VCaP (cell line): ENCODE measurements around the gene CNEP1R1.

Source experiments
- H3K27ac ChIP-seq: fragments of 450-650 bp; 2 replicates; pipeline ENCODE4 v1.5.1; 2017
- CTCF ChIP-seq: fragments of 450-650 bp; conservative IDR thresholded peaks from 2 replicates; pipeline ENCODE4 v1.5.1; 2017; ENCODE audit warnings: mild to moderate bottlenecking, moderate library complexity

CNEP1R1 gene

GRCh38 chr16:50024684-50025536 lies at the start of gene CNEP1R1:
Gene CNEP1R1 (plus strand): TSS chr16:50025225. CDS start chr16:50025316, 91 bp downstream.
- TF ChIP-seq CTCF, result peak; percentile 97
- H3K27ac ChIP-seq, result peak within 1 kb of the TSS; percentile 71

- no peak overlapping the region for H3K27ac ChIP-seq
Measured at GRCh38 chr16:49977427-49977826, 47.6 kb upstream of the CNEP1R1 start.

DNA sequence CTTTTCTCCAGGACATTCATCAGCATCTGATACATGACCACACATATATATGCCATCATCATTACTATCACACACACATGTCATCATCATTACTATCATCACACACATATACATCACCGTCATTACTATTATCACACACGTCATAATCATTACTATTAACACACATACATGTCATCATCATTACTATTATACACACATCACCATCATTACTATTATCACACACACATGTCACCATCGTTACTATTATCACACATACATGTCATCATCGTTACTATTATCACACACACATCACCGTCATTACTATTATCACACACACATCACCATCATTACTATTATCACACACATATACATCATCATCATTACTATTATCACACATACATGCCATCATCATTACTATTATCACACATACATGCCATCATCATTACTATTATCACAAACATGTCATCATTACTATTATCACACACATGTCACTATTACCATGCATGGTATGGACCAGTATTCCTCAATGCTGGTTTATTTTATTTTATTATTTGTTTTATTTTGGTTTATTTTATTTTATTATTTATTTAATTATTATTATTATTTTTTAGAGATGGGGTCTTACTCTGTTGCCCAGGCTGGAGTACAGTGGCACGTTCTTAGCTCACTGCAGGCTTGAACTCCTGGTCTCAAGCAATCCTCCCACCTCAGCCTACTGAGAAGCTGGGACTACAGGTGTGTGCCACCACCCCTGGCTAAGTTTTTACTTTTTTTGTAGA lies 46.3 kb upstream of the CNEP1R1 start:
- no peak overlapping the region for H3K27ac ChIP-seq
- no peak for TF ChIP-seq CTCF

More at GRCh38 chr16:49977427-49977826, 47.6 kb upstream of the CNEP1R1 start:
- TF ChIP-seq CTCF, result no peak

DNA sequence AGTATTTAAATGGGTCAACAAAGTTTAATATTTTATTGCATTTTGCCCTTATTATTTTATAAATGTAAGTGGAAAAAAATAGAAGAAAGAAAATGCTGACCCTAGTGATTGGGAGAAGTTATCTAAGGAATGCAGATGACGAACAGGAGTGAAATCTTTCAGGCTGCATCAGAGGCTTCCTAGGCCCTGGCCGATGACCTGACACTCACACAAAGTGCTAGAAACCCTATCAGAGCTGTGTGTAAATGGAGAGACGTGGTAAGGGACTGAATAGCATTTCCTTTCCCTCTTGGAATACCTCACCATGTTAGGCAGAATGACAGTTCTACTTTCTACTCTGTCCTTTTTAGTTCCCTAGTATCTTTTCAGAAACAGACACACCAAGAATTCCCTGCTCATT lies 44.9 kb upstream of the CNEP1R1 start:
- TF ChIP-seq CTCF, result no peak
- H3K27ac ChIP-seq, result no peak overlapping the region

DNA sequence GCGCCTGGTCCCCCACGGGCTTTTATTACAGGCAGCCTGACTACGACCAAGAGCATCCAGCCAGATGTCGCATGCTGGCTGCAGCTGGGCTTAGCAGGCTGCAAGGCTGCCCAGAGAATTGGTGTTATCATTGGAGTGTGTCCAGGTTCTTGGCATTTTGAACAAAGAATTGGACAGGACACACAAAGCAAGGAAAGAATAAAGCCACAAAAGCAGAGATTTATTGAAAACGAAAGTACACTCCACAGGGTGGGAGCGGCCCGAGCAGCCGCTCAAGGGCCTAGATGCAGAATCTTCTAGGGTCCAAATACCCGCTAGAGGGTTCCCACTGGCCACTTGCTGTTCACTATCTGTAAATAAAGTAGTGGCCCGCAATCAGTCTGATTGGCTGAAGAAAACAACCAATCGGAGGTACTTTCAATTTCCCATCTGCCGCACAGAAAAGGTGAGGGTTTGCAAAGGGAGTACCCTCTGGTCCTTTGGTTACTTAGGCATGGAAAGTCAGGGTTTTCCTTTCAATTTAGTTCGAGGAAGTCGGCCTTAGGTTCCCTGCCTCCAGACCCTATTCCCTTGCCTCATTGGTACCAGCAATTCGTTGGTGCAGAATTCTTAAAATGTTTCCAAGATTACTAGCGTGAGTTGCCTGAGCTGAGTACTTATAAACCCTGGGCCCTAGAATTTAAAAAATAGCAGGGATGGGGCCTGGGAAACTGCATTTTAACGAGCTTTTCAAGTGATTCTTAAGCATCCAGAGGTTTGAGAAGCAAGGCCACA lies 38.5 kb upstream of the CNEP1R1 start:
- TF ChIP-seq CTCF, result no peak
- no peak overlapping the region for H3K27ac ChIP-seq

DNA sequence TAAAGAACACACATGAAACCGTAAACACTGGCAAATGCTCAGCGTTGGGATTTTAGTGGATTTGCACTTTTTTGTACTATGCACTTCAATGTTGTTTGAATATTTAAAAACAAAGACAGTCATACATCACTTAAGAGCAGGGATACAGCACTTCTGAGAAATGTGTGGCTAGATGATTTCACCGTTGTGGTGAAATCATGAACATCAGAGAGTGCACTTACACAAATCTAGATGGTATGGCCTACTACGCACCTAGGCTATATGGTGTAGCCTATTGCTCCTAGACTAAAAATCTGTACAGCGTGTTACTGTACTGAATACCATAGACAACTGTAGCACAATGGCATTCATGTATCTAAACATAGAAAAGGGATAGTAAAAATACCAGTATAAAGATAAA lies 37.6 kb upstream of the CNEP1R1 start:
- TF ChIP-seq CTCF, result no peak

GRCh38 chr16:49992825-49993224 lies 32.2 kb upstream of the CNEP1R1 start:
- TF ChIP-seq CTCF, result no peak
- H3K27ac ChIP-seq, result no peak overlapping the region

More for the DNA sequence above, 37.6 kb upstream of the CNEP1R1 start:
- no peak overlapping the region for H3K27ac ChIP-seq
